Testis (tissue), 2 donors: ENCODE results near the gene FRRS1L.

Experiments used
- POLR2A ChIP-seq: fragments of 450-650 bp; IDR thresholded peaks from one replicate; pipeline ENCODE4 v1.6.1; 2017; ENCODE audit warnings: antibody characterized with exemption, mild to moderate bottlenecking, moderate library complexity
- TF ChIP-seq, protein P1 (sequence below), 3 experiments: fragments of 450-650 bp in 2 of 3; fragments of 200-600 bp in 1 of 3; sonication (generic) in 1 of 3; IDR thresholded peaks; one replicate each; pipeline ENCODE4 v1.5.1; 2016 to 2019; ENCODE audit warnings: antibody characterized with exemption in 3 of 3, mild to moderate bottlenecking in 2 of 3, moderate library complexity in 1 of 3

DNA sequence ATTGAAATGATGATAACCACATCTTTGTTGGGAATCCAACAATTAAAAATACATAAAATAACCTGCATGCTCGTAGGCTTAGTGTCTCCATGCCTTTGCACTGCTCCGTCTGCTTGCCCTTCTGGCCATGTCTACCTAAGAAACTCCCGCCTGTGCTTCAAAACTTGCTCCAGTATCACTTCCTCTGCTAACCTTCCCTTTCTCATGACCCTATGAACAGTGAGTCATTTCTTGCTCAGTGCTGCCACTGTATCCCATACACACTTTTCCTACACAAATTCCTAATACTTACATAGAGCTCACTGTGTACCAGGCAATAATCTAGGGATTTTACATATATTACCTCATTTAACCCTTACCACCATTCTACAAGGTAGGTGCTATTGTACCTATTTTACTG lies 80.8 kb downstream of the FRRS1L start:
- TF ChIP-seq, protein P1, sequence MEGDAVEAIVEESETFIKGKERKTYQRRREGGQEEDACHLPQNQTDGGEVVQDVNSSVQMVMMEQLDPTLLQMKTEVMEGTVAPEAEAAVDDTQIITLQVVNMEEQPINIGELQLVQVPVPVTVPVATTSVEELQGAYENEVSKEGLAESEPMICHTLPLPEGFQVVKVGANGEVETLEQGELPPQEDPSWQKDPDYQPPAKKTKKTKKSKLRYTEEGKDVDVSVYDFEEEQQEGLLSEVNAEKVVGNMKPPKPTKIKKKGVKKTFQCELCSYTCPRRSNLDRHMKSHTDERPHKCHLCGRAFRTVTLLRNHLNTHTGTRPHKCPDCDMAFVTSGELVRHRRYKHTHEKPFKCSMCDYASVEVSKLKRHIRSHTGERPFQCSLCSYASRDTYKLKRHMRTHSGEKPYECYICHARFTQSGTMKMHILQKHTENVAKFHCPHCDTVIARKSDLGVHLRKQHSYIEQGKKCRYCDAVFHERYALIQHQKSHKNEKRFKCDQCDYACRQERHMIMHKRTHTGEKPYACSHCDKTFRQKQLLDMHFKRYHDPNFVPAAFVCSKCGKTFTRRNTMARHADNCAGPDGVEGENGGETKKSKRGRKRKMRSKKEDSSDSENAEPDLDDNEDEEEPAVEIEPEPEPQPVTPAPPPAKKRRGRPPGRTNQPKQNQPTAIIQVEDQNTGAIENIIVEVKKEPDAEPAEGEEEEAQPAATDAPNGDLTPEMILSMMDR (IDR thresholded peaks at IDR 0.05) = no peak
- no peak for TF ChIP-seq POLR2A
